GM18502 (cell line): ENCODE results near the gene LEKR1.

Source experiments
- ATAC-seq: cut with Tn5 transposase; IDR thresholded peaks from one replicate; pipeline ENCODE4 v1.9.1; 2021; ENCODE audit warnings: mild to moderate bottlenecking; ENCODE audit not compliant: unreplicated experiment, poor library complexity

Gene LEKR1

GRCh38 chr3:157043771-157044170 is 217.6 kb downstream of the LEKR1 start:
- ATAC-seq, result no peak

GRCh38 chr3:157045238-157045850 is 219.2 kb downstream of the LEKR1 start:
- no peak for ATAC-seq

- peak; percentile 60 for ATAC-seq
Measured at GRCh38 chr3:157046520-157046919, 220.4 kb downstream of the LEKR1 start.

GRCh38 chr3:157051055-157051454 is 224.9 kb downstream of the LEKR1 start:
- ATAC-seq, result peak; percentile 76

GRCh38 chr3:157051591-157051990 is 225.4 kb downstream of the LEKR1 start:
- ATAC-seq, result no peak

GRCh38 chr3:157056035-157056434 is 229.9 kb downstream of the LEKR1 start:
- no peak for ATAC-seq

GRCh38 chr3:157058392-157059071 is 232.4 kb downstream of the LEKR1 start:
- no peak for ATAC-seq

- peak; percentile 64 for ATAC-seq
Measured at GRCh38 chr3:157059181-157059580, 233.0 kb downstream of the LEKR1 start.

- peak; percentile 77 for ATAC-seq
Measured at GRCh38 chr3:157059661-157060060, 233.5 kb downstream of the LEKR1 start.

GRCh38 chr3:157061265-157061664 is 235.1 kb downstream of the LEKR1 start:
- ATAC-seq, result no peak

GRCh38 chr3:157063469-157063868 is 237.3 kb downstream of the LEKR1 start:
- ATAC-seq, result no peak

- peak; percentile 5 for ATAC-seq
Measured at GRCh38 chr3:157063926-157064325, 237.8 kb downstream of the LEKR1 start.

GRCh38 chr3:157064402-157064801 is 238.2 kb downstream of the LEKR1 start:
- peak; percentile 77 for ATAC-seq

GRCh38 chr3:157065201-157065600 is 239.0 kb downstream of the LEKR1 start:
- ATAC-seq, result no peak

GRCh38 chr3:157066335-157067098 is 240.4 kb downstream of the LEKR1 start:
- ATAC-seq, result no peak

- ATAC-seq, result peak; percentile 53
Measured at GRCh38 chr3:157067114-157067513, 241.0 kb downstream of the LEKR1 start.

- no peak for ATAC-seq
Measured at GRCh38 chr3:157069406-157069805, 243.3 kb downstream of the LEKR1 start.

GRCh38 chr3:157069846-157070677 is 243.9 kb downstream of the LEKR1 start:
- ATAC-seq, result no peak

GRCh38 chr3:157070678-157070999 is 244.5 kb downstream of the LEKR1 start:
- no peak for ATAC-seq

GRCh38 chr3:157071744-157072525 is 245.8 kb downstream of the LEKR1 start:
- no peak for ATAC-seq
